GM23338 (cell line): ENCODE results near the gene TNPO3. TPM values are rescaled to one million over a fixed set of nuclear protein-coding genes. Genes with fewer than 3 reads are reported as not detected.

Source experiments
- ATAC-seq: fragments of 200-7000 bp; cut with Tn5 transposase; 3 replicates; pipeline ENCODE4 v1.9.1; 2020
- DNase-seq: peaks from one replicate; pipeline ENCODE4 v3.0.0-alpha.2; 2015; ENCODE audit warnings: low spot score
- H2AFZ ChIP-seq: fragments of 200-600 bp; sonication (generic); 2 replicates; pipeline ENCODE4 v1.8.0; 2016; ENCODE audit warnings: antibody characterized with exemption, mild to moderate bottlenecking, moderate library complexity
- H3F3A ChIP-seq: fragments of 200-600 bp; sonication (generic); replicated peaks from 2 replicates; pipeline ENCODE4 v1.8.0; 2017; ENCODE audit warnings: antibody characterized with exemption, mixed run types, low read depth
- H3K27ac ChIP-seq: fragments of 200-600 bp; sonication (generic); 2 replicates; pipeline ENCODE4 v1.6.1; 2016; ENCODE audit warnings: low read depth
- H3K27me3 ChIP-seq: fragments of 200-600 bp; sonication (generic); 2 replicates; pipeline ENCODE4 v1.8.0; 2016; ENCODE audit warnings: mild to moderate bottlenecking, mixed run types, moderate library complexity; ENCODE audit not compliant: insufficient read depth
- H3K36me3 ChIP-seq: fragments of 200-600 bp; sonication (generic); 2 replicates; pipeline ENCODE4 v1.8.0; 2016; ENCODE audit warnings: mild to moderate bottlenecking; ENCODE audit not compliant: insufficient read depth
- H3K4me1 ChIP-seq: fragments of 200-600 bp; sonication (generic); 2 replicates; pipeline ENCODE4 v1.8.0; 2016; ENCODE audit warnings: mild to moderate bottlenecking, moderate library complexity; ENCODE audit not compliant: insufficient read depth
- H3K4me2 ChIP-seq: fragments of 200-600 bp; sonication (generic); 2 replicates; pipeline ENCODE4 v1.7.1; 2017; ENCODE audit warnings: mixed run types
- H3K4me3 ChIP-seq: fragments of 200-600 bp; sonication (generic); 2 replicates; pipeline ENCODE4 v1.6.1; 2016; ENCODE audit warnings: mixed run types
- H3K79me2 ChIP-seq: fragments of 200-600 bp; sonication (generic); replicated peaks from 2 replicates; pipeline ENCODE4 v1.8.0; 2017; ENCODE audit warnings: mild to moderate bottlenecking; ENCODE audit not compliant: insufficient read depth
- H3K9me2 ChIP-seq: fragments of 200-600 bp; sonication (generic); 2 replicates; pipeline ENCODE4 v1.8.0; 2017; ENCODE audit not compliant: insufficient read depth
- H4K20me1 ChIP-seq: fragments of 200-600 bp; sonication (generic); replicated peaks from 2 replicates; pipeline ENCODE4 v1.8.0; 2017; ENCODE audit warnings: mild to moderate bottlenecking; ENCODE audit not compliant: insufficient read depth
- H3K27ac Mint-ChIP-seq: 2 replicates; pipeline ENCODE4 v1.8.0; 2020; ENCODE audit warnings: inconsistent platforms, mild to moderate bottlenecking, moderate library complexity, mixed read lengths
- H3K27me3 Mint-ChIP-seq: 3 replicates; pipeline ENCODE4 v1.8.0; 2022; ENCODE audit warnings: low read depth, mild to moderate bottlenecking, moderate library complexity, mixed read lengths, inconsistent platforms; ENCODE audit not compliant: insufficient read depth, poor library complexity
- H3K36me3 Mint-ChIP-seq: 3 replicates; pipeline ENCODE4 v1.8.0; 2021; ENCODE audit warnings: low read depth, mild to moderate bottlenecking, inconsistent platforms, moderate library complexity, mixed read lengths
- H3K4me1 Mint-ChIP-seq: 3 replicates; pipeline ENCODE4 v1.8.0; 2020; ENCODE audit warnings: mild to moderate bottlenecking, inconsistent platforms, mixed read lengths
- H3K4me3 Mint-ChIP-seq: 3 replicates; pipeline ENCODE4 v1.8.0; 2021; ENCODE audit warnings: moderate library complexity, mild to moderate bottlenecking, inconsistent platforms, mixed read lengths
- H3K9me3 Mint-ChIP-seq: 3 replicates; pipeline ENCODE4 v1.8.0; 2020; ENCODE audit warnings: moderate library complexity, mild to moderate bottlenecking, inconsistent platforms, mixed read lengths
- CREB1 ChIP-seq: fragments of 250-450 bp; sonication (Bioruptor Pico); IDR thresholded peaks from 2 replicates; pipeline ENCODE4 v1.5.0; 2020; ENCODE audit warnings: low read depth, mild to moderate bottlenecking, moderate library complexity
- EZH2 ChIP-seq: fragments of 200-600 bp; sonication (generic); IDR thresholded peaks from one replicate; pipeline ENCODE4 v1.8.0; 2017; ENCODE audit warnings: antibody characterized with exemption, mild to moderate bottlenecking, low read depth; ENCODE audit not compliant: unreplicated experiment
- EZH2phosphoT487 ChIP-seq: fragments of 200-600 bp; sonication (generic); IDR thresholded peaks from one replicate; pipeline ENCODE4 v1.8.1; 2018; ENCODE audit warnings: antibody characterized with exemption; ENCODE audit not compliant: unreplicated experiment
- JUNB ChIP-seq: IDR thresholded peaks from one replicate; pipeline ENCODE4 v1.6.1; 2016; ENCODE audit warnings: antibody characterized with exemption; ENCODE audit not compliant: unreplicated experiment
- NANOG ChIP-seq: IDR thresholded peaks from 2 replicates; pipeline ENCODE4 v1.6.1; 2016; ENCODE audit warnings: antibody characterized with exemption, borderline replicate concordance
- POLR2AphosphoS5 ChIP-seq: IDR thresholded peaks from 2 replicates; pipeline ENCODE4 v1.6.1; 2016; ENCODE audit warnings: antibody characterized with exemption, low read depth
- ZNF114 ChIP-seq: fragments of 250-450 bp; sonication (Bioruptor Pico); IDR thresholded peaks from 2 replicates; pipeline ENCODE4 v1.5.0; 2020; ENCODE audit warnings: mild to moderate bottlenecking, moderate library complexity
- polyA plus RNA-seq: library from polyadenylated mRNA; unstranded; fragments of >200 nt; fragmentation: Nextera tagmentation; extraction: Ambion mirVana; gene quantifications from 2 replicates; pipeline ENCODE4 v1.2.1, GENCODE V29; 2016
- total RNA-seq: library from RNA; depleted of rRNA; stranded (reverse); fragments of >200 nt; shearing (Covaris generic); gene quantifications from 2 replicates; pipeline ENCODE4 v1.2.3, GENCODE V29; 2014
- TF ChIP-seq, protein P1 (sequence below): IDR thresholded peaks from 2 replicates; pipeline ENCODE4 v1.6.1; 2016; ENCODE audit warnings: antibody characterized with exemption
- TF ChIP-seq, protein P2 (sequence below), 2 experiments: fragments of 200-600 bp in 1 of 2; sonication (generic) in 1 of 2; conservative IDR thresholded peaks; 2 replicates each; pipeline versions ENCODE4 v1.5.1 to v1.6.1; 2016 to 2017; ENCODE audit warnings: antibody characterized with exemption in 2 of 2, low read depth in 2 of 2, mild to moderate bottlenecking in 2 of 2, moderate library complexity in 1 of 2
- TF ChIP-seq, protein P3 (sequence below): fragments of 250-450 bp; sonication (Bioruptor Pico); IDR thresholded peaks from 2 replicates; pipeline ENCODE4 v1.5.0; 2020; ENCODE audit warnings: mild to moderate bottlenecking, moderate library complexity

Gene TNPO3
- total and polyA plus RNA-seq, 2 experiments from 2014 or later: 38.2 to 127 TPM

DNA sequence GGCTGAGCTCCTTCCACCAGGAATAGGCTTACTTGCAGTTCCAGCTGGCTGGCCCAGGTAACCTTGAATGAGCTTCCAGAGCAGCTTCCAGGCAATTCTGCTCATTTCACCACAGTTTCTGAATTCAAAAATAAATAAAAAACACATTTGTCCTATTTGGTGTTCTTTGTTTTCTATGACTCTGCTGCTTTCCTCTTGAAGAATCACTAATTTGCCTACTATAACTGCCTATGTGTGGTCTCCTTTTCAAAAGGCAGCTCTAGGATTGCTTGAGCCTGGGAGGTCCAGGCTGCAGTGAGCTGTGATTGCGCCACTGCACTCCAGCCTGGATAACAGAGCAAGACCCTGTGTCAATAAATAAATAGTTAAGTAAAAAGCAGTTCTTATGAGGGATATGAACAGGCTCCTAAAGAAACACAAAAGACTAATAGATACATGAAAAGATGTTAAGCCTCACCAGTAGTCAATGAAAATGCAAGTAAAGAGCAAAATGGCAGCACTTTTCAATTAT is 19.5 kb upstream of the TNPO3 start:
- Mint-ChIP-seq H3K4me1 (peaks cover 2% of the 10 kb centered on the region; the same call in 1 of the 3 replicates), H3K4me3 (no peak overlapping the region), H3K27ac (no peak overlapping the region), H3K9me3 (peaks cover 5% of the 10 kb centered on the region; the same call in 2 of the 3 replicates), H3K36me3 (no peaks in the 10 kb centered on the region), H3K27me3 (peaks cover 8% of the 10 kb centered on the region)
- Histone ChIP-seq H4K20me1 (no peaks in the 10 kb centered on the region), H3K4me1 (no peaks in the 10 kb centered on the region), H2AFZ (0 out of 2 replicates have a peak overlapping the region, but pooled peaks have one; percentile 14), H3K36me3 (no peaks in the 10 kb centered on the region), H3K9me2 (no peaks in the 10 kb centered on the region), H3F3A (no peaks in the 10 kb centered on the region), H3K27me3 (no peaks in the 10 kb centered on the region), H3K79me2 (no peaks in the 10 kb centered on the region), H3K4me3 (no peak overlapping the region), H3K4me2 (no peak overlapping the region), H3K27ac (no peak overlapping the region)
- DNase-seq (no peak), ATAC-seq (no peak)
- TF ChIP-seq, protein P1, sequence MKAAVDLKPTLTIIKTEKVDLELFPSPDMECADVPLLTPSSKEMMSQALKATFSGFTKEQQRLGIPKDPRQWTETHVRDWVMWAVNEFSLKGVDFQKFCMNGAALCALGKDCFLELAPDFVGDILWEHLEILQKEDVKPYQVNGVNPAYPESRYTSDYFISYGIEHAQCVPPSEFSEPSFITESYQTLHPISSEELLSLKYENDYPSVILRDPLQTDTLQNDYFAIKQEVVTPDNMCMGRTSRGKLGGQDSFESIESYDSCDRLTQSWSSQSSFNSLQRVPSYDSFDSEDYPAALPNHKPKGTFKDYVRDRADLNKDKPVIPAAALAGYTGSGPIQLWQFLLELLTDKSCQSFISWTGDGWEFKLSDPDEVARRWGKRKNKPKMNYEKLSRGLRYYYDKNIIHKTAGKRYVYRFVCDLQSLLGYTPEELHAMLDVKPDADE: no peak
- TF ChIP-seq ZNF114 (CRISPR knock-in tag) (no peak), NANOG (no peak), EZH2phosphoT487 (no peak), CREB1 (CRISPR knock-in tag) (no peak), JUNB (no peak), POLR2AphosphoS5 (no peak)
- TF ChIP-seq, protein P2, sequence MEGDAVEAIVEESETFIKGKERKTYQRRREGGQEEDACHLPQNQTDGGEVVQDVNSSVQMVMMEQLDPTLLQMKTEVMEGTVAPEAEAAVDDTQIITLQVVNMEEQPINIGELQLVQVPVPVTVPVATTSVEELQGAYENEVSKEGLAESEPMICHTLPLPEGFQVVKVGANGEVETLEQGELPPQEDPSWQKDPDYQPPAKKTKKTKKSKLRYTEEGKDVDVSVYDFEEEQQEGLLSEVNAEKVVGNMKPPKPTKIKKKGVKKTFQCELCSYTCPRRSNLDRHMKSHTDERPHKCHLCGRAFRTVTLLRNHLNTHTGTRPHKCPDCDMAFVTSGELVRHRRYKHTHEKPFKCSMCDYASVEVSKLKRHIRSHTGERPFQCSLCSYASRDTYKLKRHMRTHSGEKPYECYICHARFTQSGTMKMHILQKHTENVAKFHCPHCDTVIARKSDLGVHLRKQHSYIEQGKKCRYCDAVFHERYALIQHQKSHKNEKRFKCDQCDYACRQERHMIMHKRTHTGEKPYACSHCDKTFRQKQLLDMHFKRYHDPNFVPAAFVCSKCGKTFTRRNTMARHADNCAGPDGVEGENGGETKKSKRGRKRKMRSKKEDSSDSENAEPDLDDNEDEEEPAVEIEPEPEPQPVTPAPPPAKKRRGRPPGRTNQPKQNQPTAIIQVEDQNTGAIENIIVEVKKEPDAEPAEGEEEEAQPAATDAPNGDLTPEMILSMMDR (conservative IDR thresholded peaks at IDR 0.05; ENCODE audit: low read depth in 2 of 2): no peak

DNA sequence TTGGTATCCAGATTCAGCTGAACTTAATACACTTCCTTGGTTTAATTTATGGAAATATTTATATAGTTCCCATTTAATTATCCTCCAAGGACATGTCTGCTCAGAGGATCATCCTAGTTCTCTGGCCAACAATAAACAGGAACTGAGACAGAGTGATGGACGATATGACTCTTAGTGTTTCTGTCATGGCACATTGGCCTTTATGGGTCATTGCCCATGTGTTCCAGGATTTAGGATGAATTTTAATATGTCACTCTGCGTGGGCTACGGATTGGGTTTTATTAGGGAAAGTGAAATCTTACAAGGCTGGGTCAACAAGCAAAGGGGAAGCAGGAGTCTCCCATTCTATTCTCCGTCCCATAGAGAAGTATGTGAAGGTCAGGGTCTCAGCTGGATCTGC is 18.8 kb upstream of the TNPO3 start:
- no peaks in the 10 kb centered on the region for H3K27me3 ChIP-seq
- no peak for DNase-seq
- H3K4me1 ChIP-seq: no peaks in the 10 kb centered on the region
- H2AFZ ChIP-seq: 0 out of 2 replicates have a peak overlapping the region, but pooled peaks have one; percentile 14
- no peak for ATAC-seq
- Mint-ChIP-seq H3K27me3 (peaks cover 11% of the 10 kb centered on the region), H3K27ac (no peak overlapping the region), H3K36me3 (no peaks in the 10 kb centered on the region), H3K9me3 (peaks cover 8% of the 10 kb centered on the region; the same call in 2 of the 3 replicates), H3K4me1 (peaks cover 6% of the 10 kb centered on the region), H3K4me3 (no peak overlapping the region)
- H3K9me2 ChIP-seq: no peaks in the 10 kb centered on the region
- H4K20me1 ChIP-seq: no peaks in the 10 kb centered on the region
- H3F3A ChIP-seq: no peaks in the 10 kb centered on the region
- no peaks in the 10 kb centered on the region for H3K36me3 ChIP-seq
- TF ChIP-seq, protein P1: no peak
- TF ChIP-seq, protein P3, sequence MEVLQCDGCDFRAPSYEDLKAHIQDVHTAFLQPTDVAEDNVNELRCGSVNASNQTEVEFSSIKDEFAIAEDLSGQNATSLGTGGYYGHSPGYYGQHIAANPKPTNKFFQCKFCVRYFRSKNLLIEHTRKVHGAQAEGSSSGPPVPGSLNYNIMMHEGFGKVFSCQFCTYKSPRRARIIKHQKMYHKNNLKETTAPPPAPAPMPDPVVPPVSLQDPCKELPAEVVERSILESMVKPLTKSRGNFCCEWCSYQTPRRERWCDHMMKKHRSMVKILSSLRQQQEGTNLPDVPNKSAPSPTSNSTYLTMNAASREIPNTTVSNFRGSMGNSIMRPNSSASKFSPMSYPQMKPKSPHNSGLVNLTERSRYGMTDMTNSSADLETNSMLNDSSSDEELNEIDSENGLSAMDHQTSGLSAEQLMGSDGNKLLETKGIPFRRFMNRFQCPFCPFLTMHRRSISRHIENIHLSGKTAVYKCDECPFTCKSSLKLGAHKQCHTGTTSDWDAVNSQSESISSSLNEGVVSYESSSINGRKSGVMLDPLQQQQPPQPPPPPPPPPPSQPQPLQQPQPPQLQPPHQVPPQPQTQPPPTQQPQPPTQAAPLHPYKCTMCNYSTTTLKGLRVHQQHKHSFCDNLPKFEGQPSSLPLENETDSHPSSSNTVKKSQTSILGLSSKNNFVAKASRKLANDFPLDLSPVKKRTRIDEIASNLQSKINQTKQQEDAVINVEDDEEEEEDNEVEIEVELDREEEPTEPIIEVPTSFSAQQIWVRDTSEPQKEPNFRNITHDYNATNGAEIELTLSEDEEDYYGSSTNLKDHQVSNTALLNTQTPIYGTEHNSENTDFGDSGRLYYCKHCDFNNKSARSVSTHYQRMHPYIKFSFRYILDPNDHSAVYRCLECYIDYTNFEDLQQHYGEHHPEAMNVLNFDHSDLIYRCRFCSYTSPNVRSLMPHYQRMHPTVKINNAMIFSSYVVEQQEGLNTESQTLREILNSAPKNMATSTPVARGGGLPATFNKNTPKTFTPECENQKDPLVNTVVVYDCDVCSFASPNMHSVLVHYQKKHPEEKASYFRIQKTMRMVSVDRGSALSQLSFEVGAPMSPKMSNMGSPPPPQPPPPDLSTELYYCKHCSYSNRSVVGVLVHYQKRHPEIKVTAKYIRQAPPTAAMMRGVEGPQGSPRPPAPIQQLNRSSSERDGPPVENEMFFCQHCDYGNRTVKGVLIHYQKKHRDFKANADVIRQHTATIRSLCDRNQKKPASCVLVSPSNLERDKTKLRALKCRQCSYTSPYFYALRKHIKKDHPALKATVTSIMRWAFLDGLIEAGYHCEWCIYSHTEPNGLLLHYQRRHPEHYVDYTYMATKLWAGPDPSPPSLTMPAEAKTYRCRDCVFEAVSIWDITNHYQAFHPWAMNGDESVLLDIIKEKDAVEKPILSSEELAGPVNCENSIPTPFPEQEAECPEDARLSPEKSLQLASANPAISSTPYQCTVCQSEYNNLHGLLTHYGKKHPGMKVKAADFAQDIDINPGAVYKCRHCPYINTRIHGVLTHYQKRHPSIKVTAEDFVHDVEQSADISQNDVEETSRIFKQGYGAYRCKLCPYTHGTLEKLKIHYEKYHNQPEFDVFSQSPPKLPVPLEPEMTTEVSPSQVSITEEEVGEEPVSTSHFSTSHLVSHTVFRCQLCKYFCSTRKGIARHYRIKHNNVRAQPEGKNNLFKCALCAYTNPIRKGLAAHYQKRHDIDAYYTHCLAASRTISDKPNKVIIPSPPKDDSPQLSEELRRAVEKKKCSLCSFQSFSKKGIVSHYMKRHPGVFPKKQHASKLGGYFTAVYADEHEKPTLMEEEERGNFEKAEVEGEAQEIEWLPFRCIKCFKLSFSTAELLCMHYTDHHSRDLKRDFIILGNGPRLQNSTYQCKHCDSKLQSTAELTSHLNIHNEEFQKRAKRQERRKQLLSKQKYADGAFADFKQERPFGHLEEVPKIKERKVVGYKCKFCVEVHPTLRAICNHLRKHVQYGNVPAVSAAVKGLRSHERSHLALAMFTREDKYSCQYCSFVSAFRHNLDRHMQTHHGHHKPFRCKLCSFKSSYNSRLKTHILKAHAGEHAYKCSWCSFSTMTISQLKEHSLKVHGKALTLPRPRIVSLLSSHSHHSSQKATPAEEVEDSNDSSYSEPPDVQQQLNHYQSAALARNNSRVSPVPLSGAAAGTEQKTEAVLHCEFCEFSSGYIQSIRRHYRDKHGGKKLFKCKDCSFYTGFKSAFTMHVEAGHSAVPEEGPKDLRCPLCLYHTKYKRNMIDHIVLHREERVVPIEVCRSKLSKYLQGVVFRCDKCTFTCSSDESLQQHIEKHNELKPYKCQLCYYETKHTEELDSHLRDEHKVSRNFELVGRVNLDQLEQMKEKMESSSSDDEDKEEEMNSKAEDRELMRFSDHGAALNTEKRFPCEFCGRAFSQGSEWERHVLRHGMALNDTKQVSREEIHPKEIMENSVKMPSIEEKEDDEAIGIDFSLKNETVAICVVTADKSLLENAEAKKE (CRISPR knock-in tag): no peak
- no peak for TF ChIP-seq EZH2
- TF ChIP-seq ZNF114 (CRISPR knock-in tag): no peak
- TF ChIP-seq NANOG: no peak
- no peak for TF ChIP-seq JUNB
- no peak overlapping the region for H3K4me3 ChIP-seq
- H3K27ac ChIP-seq: no peak overlapping the region
- H3K4me2 ChIP-seq: no peak overlapping the region
- H3K79me2 ChIP-seq: no peaks in the 10 kb centered on the region
